Measurements from ENCODE around the gene SNX7.

DNA sequence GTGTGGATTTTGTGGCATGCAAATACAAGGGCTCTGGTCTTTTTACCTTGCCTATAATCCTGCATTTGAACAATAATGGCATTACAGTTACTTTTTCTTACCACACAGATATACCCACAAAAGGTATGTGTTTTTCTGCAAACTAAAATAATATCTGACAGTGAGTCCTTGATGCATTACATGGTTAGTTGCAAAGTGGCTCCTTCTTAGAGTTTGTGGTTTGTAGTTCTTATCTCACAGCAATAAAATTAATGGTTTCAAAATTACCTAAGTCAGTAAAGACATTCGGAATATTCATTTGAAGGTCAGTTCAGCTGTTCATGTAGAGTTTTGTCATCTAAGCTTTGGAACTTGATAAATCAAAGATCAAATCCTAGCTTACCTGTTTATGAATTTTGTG, 43.5 kb downstream of the SNX7 start:
- TF ChIP-seq, protein P1, sequence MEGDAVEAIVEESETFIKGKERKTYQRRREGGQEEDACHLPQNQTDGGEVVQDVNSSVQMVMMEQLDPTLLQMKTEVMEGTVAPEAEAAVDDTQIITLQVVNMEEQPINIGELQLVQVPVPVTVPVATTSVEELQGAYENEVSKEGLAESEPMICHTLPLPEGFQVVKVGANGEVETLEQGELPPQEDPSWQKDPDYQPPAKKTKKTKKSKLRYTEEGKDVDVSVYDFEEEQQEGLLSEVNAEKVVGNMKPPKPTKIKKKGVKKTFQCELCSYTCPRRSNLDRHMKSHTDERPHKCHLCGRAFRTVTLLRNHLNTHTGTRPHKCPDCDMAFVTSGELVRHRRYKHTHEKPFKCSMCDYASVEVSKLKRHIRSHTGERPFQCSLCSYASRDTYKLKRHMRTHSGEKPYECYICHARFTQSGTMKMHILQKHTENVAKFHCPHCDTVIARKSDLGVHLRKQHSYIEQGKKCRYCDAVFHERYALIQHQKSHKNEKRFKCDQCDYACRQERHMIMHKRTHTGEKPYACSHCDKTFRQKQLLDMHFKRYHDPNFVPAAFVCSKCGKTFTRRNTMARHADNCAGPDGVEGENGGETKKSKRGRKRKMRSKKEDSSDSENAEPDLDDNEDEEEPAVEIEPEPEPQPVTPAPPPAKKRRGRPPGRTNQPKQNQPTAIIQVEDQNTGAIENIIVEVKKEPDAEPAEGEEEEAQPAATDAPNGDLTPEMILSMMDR (IDR thresholded peaks at IDR 0.05 in 2 of 3, conservative IDR thresholded peaks at IDR 0.05 in 1 of 3; ENCODE audit: insufficient read depth in 2 of 3, low read depth in 1 of 3, low read length in 3 of 3) = no peak
- TF ChIP-seq STAG1 (CRISPR knock-in tag; IDR thresholded peaks at IDR 0.05; ENCODE audit: borderline replicate concordance) (no peak), SRF (CRISPR knock-in tag; IDR thresholded peaks at IDR 0.05) (no peak), ZNF140 (CRISPR knock-in tag; IDR thresholded peaks at IDR 0.05) (no peak)
- TF ChIP-seq, protein P2, sequence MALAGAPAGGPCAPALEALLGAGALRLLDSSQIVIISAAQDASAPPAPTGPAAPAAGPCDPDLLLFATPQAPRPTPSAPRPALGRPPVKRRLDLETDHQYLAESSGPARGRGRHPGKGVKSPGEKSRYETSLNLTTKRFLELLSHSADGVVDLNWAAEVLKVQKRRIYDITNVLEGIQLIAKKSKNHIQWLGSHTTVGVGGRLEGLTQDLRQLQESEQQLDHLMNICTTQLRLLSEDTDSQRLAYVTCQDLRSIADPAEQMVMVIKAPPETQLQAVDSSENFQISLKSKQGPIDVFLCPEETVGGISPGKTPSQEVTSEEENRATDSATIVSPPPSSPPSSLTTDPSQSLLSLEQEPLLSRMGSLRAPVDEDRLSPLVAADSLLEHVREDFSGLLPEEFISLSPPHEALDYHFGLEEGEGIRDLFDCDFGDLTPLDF (CRISPR knock-in tag; IDR thresholded peaks at IDR 0.05) = no peak
